Measurements from ENCODE around the gene PPDPF. TPM values are rescaled to one million over a fixed set of nuclear protein-coding genes. Genes with fewer than 3 reads are reported as not detected.
"Not testable (repeated sequence)": the region's sequence is repeated elsewhere in the genome, so short reads cannot be mapped to it uniquely, and the experiment has no call there.

The PPDPF gene
- polyA plus RNA-seq, 1 donor = 254 TPM

GRCh38 chr20:63500151-63500901, 20.2 kb upstream of the PPDPF start:
- no peak for DNase-seq (ENCODE audit: low read depth)

- DNase-seq (ENCODE audit: low read depth) = no peak
Observed at GRCh38 chr20:63500902-63501817, 19.4 kb upstream of the PPDPF start.

- DNase-seq (ENCODE audit: low read depth) = no peak
Observed at GRCh38 chr20:63501818-63502670, 18.5 kb upstream of the PPDPF start.

- no peak for DNase-seq (ENCODE audit: low read depth)
Observed at GRCh38 chr20:63502671-63503172, 17.8 kb upstream of the PPDPF start.

GRCh38 chr20:63503524-63503923, 17.0 kb upstream of the PPDPF start:
- no peak for DNase-seq (ENCODE audit: low read depth)

GRCh38 chr20:63504642-63505041, 15.9 kb upstream of the PPDPF start:
- no peak for DNase-seq (ENCODE audit: low read depth)

- DNase-seq (ENCODE audit: low read depth) = no peak
Observed at GRCh38 chr20:63505281-63505680, 15.3 kb upstream of the PPDPF start.

GRCh38 chr20:63505723-63506122, 14.8 kb upstream of the PPDPF start:
- no peak for DNase-seq (ENCODE audit: low read depth)

GRCh38 chr20:63507083-63507743, 13.4 kb upstream of the PPDPF start:
- DNase-seq (ENCODE audit: low read depth) = no peak

GRCh38 chr20:63508072-63508768, 12.3 kb upstream of the PPDPF start:
- no peak for DNase-seq (ENCODE audit: low read depth)

GRCh38 chr20:63509088-63509564, 11.4 kb upstream of the PPDPF start:
- DNase-seq (ENCODE audit: low read depth) = no peak

GRCh38 chr20:63513207-63513606, 7.4 kb upstream of the PPDPF start:
- DNase-seq (ENCODE audit: low read depth) = no peak

- DNase-seq (ENCODE audit: low read depth) = not testable (repeated sequence)
Observed at GRCh38 chr20:63514520-63514919, 6.0 kb upstream of the PPDPF start.

- DNase-seq (ENCODE audit: low read depth) = no peak
Observed at GRCh38 chr20:63517376-63518309, 2.9 kb upstream of the PPDPF start.

- DNase-seq (ENCODE audit: low read depth) = no peak
Observed at GRCh38 chr20:63518351-63518861, 2.2 kb upstream of the PPDPF start.

GRCh38 chr20:63518946-63519667, 1.5 kb upstream of the PPDPF start:
- DNase-seq (ENCODE audit: low read depth) = no peak

- DNase-seq (ENCODE audit: low read depth) = no peak
Observed at GRCh38 chr20:63519668-63520503, 679 bp upstream of the PPDPF start.
